Motor neuron (in vitro differentiated cells): Measurements from ENCODE around the gene CENPQ. TPM values are rescaled to one million over a fixed set of nuclear protein-coding genes. Genes with fewer than 3 reads are reported as not detected.

Source experiments
- ATAC-seq, 8 experiments: fragments of 200-7000 bp; cut with Tn5 transposase; replicated peaks in 6 of 8; 2 replicates each; pipeline ENCODE4 v1.8.0; 2021; ENCODE audit warnings: mild to moderate bottlenecking in 8 of 8, moderate library complexity in 8 of 8
- H3K27ac ChIP-seq, 2 donors: fragments of 250-450 bp; sonication (Bioruptor Pico); 2 replicates each; pipeline ENCODE4 v1.9.0; 2021; ENCODE audit warnings: antibody characterized with exemption in 2 of 2, mild to moderate bottlenecking in 2 of 2, moderate library complexity in 1 of 2
- H3K4me1 ChIP-seq, 2 donors: fragments of 250-450 bp; sonication (Bioruptor Pico); replicated peaks in 1 of 2; 2 replicates each; pipeline ENCODE4 v1.6.1; 2021; ENCODE audit warnings: antibody characterized with exemption in 2 of 2, mild to moderate bottlenecking in 2 of 2, moderate library complexity in 1 of 2
- H3K4me3 ChIP-seq, 5 donors: fragments of 250-450 bp; sonication (Bioruptor Pico); 2 replicates each; pipeline ENCODE4 v1.9.0; 2021; ENCODE audit warnings: antibody characterized with exemption in 5 of 5, mild to moderate bottlenecking in 5 of 5, moderate library complexity in 4 of 5
- WGBS, 10 experiments: fragments of 450-650 bp; shearing (Covaris generic); methylation state at CpG; one replicate each; pipeline ENCODE4 v1.0.0; 2022; 5-methylcytosine and 5-hydroxymethylcytosine counted together
- in situ Hi-C, 9 experiments: fragments of 400-800 bp; cut with MboI; loops; one replicate each; pipeline ENCODE4 v1.15.0; 2021; ENCODE audit warnings: low sequenced_read_pairs in 9 of 9, low pct_unique_long_range_greater_than_20kb in 2 of 9; ENCODE audit not compliant: unreplicated experiment in 9 of 9
- total RNA-seq, 8 experiments: library from RNA; unstranded; fragments of 300-600 nt; gene quantifications; 2 replicates each; pipeline versions ENCODE4 v1.2.3 to v1.2.4, GENCODE V29; 2022

CENPQ gene
- total RNA-seq, 8 experiments from 2014 or later, result 1.9 to 12.4 (median 6.1) TPM

- Histone ChIP-seq H3K4me1 (no peaks in the 10 kb centered on the region), H3K27ac (no peak overlapping the region), H3K4me3 (no peak overlapping the region)
- 7 to 100% (median 91%) methylated on average over 1 to 2 of the region's 2 CpGs for WGBS, 10 experiments
- in situ Hi-C loops, result loop anchor here in 1 of 9 experiments (25.0 kb wide), 2 partner anchors 101 to 324 kb away; no protein-coding TSS in a partner anchor
- ATAC-seq, result peak in 1 of 8 experiments; percentile 61
These were observed 50.2 kb downstream of the CENPQ start for GRCh38 chr6:49513153-49513989.

GRCh38 chr6:49514571-49515484 lies 51.7 kb downstream of the CENPQ start:
- no peak overlapping the region for H3K4me3 ChIP-seq
- in situ Hi-C loops, result loop anchor here in 1 of 9 experiments (25.0 kb wide), 2 partner anchors 103 to 322 kb away; no protein-coding TSS in a partner anchor
- no peaks in the 10 kb centered on the region for H3K4me1 ChIP-seq
- ATAC-seq, result peak in 2 of 8 experiments; percentile 29
- 74 to 92% (median 77%) methylated on average over 1 to 7 of the region's 8 CpGs for WGBS, 10 experiments
- no peak overlapping the region for H3K27ac ChIP-seq

DNA sequence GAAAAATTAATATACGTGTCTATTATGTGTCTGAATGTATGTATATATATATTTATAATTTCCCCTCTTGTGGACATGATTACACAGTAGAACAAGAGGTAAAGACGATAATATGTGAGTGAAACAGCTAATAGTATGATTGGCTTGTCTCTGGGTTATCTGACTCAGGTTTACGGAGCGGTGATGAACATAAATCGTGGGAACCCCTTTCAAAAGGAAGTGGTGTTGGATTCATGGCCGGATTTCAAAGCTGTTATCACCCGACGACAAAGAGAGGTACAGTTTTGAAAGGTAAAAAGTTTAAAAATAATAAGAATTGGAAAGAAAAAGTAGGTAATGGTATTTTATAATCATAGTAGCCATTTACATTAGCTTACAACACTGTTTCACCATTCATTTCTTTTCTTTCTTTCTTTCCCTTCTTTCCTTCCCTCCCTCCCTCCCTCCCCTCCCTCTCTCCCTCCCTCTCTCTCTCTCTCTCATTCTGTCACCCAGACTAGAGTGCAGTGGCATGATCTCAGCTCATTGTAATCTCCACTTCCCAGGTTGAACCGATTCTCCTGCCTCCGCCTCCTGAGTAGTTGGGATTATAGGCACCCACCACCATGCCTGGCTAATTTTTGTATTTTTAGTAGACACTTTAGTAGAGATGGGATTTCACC lies 52.4 kb downstream of the CENPQ start:
- WGBS, 10 experiments, result 49 to 94% (median 84%) methylated on average over 5 to 9 of the region's 10 CpGs
- no peak overlapping the region for H3K4me3 ChIP-seq
- in situ Hi-C loops, result loop anchor here in 1 of 9 experiments (25.0 kb wide), 2 partner anchors 103 to 322 kb away; no protein-coding TSS in a partner anchor
- no peaks in the 10 kb centered on the region for H3K4me1 ChIP-seq
- no peak overlapping the region for H3K27ac ChIP-seq
- ATAC-seq, result no peak

GRCh38 chr6:49516147-49516505 lies 53.0 kb downstream of the CENPQ start:
- no peak overlapping the region for H3K27ac ChIP-seq
- H3K4me3 ChIP-seq, result no peak overlapping the region
- H3K4me1 ChIP-seq, result no peaks in the 10 kb centered on the region
- WGBS, 10 experiments, result 0 to 100% (median 80%) methylated on average over 1 to 3 of the region's 4 CpGs; no CpG with 5 or more reads in 5 of the 10 experiments
- no peak for ATAC-seq
- in situ Hi-C loops, result loop anchor here in 1 of 9 experiments (25.0 kb wide), 2 partner anchors 104 to 321 kb away; no protein-coding TSS in a partner anchor

GRCh38 chr6:49517919-49518318 lies 54.7 kb downstream of the CENPQ start:
- in situ Hi-C loops, result loop anchor here in 1 of 9 experiments (25.0 kb wide), 2 partner anchors 106 to 319 kb away; no protein-coding TSS in a partner anchor
- no peaks in the 10 kb centered on the region for H3K4me1 ChIP-seq
- 21 to 100% (median 83%) methylated on average over 1 to 2 of the region's 2 CpGs; no CpG with 5 or more reads in 1 of the 10 experiments for WGBS, 10 experiments
- ATAC-seq, result no peak
- no peak overlapping the region for H3K4me3 ChIP-seq
- H3K27ac ChIP-seq, result no peak overlapping the region

DNA sequence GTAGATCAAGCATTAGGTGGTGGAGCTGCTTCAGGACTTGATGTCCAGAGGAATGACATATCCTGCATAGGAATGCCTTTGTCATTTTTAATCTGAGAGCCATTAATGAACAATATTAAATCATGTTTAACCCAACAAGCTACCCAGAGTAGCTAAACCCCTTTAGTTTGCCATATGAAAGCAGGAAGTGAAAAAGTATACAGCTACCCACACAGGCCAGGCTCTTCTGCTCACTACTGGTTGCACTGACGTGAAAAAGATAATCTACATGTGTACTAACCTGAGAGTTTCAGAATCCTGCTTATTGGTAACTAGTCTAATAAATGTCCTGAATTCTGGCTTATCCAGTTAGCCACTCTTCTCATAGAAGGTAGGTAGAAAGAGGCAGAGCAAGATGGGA lies 56.5 kb downstream of the CENPQ start:
- WGBS, 10 experiments, result 25 to 100% (median 100%) methylated on average over 1 of the region's 1 CpG; no CpG with 5 or more reads in 4 of the 10 experiments
- in situ Hi-C loops, result loop anchor here in 1 of 9 experiments (25.0 kb wide), 2 partner anchors 107 to 318 kb away; no protein-coding TSS in a partner anchor
- H3K4me3 ChIP-seq, result no peak overlapping the region
- no peak for ATAC-seq
- H3K27ac ChIP-seq, result no peak overlapping the region
- no peaks in the 10 kb centered on the region for H3K4me1 ChIP-seq

DNA sequence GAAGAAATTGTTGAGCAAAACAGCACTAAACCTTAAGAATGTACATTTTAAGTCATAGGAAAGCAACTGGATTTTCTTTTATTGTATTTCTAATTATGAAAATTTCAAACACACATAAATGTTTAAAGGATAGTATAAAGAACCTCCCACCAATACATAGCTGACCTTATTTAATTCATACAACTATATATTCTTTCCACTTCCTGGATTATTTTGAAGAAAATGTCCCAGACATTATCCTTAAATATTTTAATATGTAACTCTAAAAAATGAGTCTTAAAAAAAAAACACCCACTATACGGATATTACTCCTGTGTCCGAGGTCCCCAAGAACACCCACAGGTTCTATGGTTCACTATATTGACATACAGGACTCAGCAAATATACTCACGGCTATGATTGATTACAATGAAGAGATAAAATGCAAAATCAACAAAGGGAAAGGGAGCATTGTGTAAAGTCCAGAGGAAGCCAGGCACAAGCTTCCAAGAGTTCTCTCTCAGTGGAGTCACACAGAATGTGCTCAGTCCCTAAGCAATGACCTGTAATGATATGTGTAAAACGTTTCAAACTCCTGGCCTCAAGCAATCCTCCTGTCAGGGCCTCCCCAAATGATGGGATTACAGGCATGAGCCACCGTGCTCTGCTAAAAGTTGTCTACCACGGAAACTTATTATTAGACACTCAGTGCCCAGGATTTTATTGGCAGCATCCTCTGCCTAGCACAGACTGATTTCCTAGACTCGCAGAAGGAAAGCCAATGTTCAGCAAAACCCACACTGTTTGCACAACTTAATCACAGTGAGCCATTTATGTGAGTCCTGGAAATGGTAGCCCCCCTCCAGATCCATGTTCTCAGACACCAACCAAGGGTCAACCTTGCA lies 59.8 kb downstream of the CENPQ start:
- in situ Hi-C loops, result loop anchor here in 1 of 9 experiments (25.0 kb wide), 2 partner anchors 111 to 314 kb away; no protein-coding TSS in a partner anchor
- 59 to 96% (median 75%) methylated on average over 3 to 7 of the region's 7 CpGs; no CpG with 5 or more reads in 1 of the 10 experiments for WGBS, 10 experiments
- H3K4me1 ChIP-seq, result no peaks in the 10 kb centered on the region
- H3K27ac ChIP-seq, result no peak overlapping the region
- peak in 1 of 8 experiments; percentile 24 for ATAC-seq
- H3K4me3 ChIP-seq, result no peak overlapping the region

DNA sequence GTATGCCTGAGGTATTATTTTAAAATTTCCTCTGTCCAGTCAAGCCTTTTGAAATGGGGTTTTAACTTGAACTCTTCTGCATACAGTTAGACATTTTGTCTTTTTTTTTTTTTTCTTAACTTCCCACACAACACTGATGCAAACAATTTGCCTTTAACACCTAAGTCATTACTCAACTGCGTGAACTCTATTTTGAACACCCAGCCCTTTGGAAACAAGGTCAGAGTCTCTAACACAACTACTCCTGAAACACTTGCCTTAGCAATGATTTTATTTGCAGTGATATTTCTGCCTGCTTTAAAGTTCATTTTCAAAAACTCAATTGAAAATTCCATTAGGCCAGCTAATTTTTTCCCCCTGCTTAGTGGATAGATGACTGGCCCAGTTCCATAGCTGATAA lies 60.7 kb downstream of the CENPQ start:
- no peak overlapping the region for H3K4me3 ChIP-seq
- 33 to 100% (median 89%) methylated on average over 1 of the region's 1 CpG; no CpG with 5 or more reads in 1 of the 10 experiments for WGBS, 10 experiments
- in situ Hi-C loops, result loop anchor here in 1 of 9 experiments (25.0 kb wide), 2 partner anchors 112 to 313 kb away; no protein-coding TSS in a partner anchor
- H3K4me1 ChIP-seq, result no peaks in the 10 kb centered on the region
- no peak overlapping the region for H3K27ac ChIP-seq
- no peak for ATAC-seq

DNA sequence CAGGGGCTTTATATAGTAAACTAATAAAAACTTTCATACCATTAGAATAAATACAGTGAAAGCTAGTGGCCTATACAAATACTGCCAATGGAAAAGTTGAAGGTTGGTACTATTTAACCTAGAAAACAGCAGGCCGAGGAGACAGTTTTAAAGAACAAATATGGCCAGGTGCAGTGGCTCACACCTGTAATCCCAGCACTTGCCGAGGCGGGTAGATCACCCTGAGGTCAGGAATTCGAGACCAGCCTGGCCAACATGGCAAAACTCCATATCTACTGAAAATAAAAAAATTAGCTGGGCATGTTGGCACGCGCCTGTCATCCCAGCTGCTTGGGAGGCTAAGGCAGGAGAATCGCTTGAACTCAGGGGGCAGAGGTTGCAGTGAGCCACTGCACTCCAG lies 61.4 kb downstream of the CENPQ start:
- H3K27ac ChIP-seq, result no peak overlapping the region
- H3K4me1 ChIP-seq, result no peaks in the 10 kb centered on the region
- WGBS, 10 experiments, result 44 to 97% (median 86%) methylated on average over 1 to 7 of the region's 7 CpGs; no CpG with 5 or more reads in 2 of the 10 experiments
- H3K4me3 ChIP-seq, result no peak overlapping the region
- ATAC-seq, result no peak
- in situ Hi-C loops, result loop anchor here in 1 of 9 experiments (25.0 kb wide), 2 partner anchors 112 to 313 kb away; no protein-coding TSS in a partner anchor

GRCh38 chr6:49526598-49526997 lies 63.4 kb downstream of the CENPQ start:
- Histone ChIP-seq H3K4me1 (no peaks in the 10 kb centered on the region), H3K27ac (no peak overlapping the region), H3K4me3 (no peak overlapping the region)
- 20 to 98% (median 83%) methylated on average over 1 to 6 of the region's 12 CpGs; no CpG with 5 or more reads in 2 of the 10 experiments for WGBS, 10 experiments
- no peak for ATAC-seq
- in situ Hi-C loops, result loop anchor here in 2 of 9 experiments (25.0 kb wide), 2 partner anchors 311 to 336 kb away; partner anchors contain the start of gene CRISP1 (in 1 of the 2)

- peak in 3 of 8 experiments; percentile 30 to 72 (median 67) for ATAC-seq
- Histone ChIP-seq H3K4me3 (no peak overlapping the region), H3K4me1 (no peaks in the 10 kb centered on the region), H3K27ac (no peak overlapping the region)
- in situ Hi-C loops, result loop anchor here in 2 of 9 experiments (25.0 kb wide), 2 partner anchors 310 to 335 kb away; partner anchors contain the start of gene CRISP1 (in 1 of the 2)
- WGBS, 10 experiments, result 0 to 43% (median 0%) methylated on average over 1 of the region's 1 CpG; no CpG with 5 or more reads in 3 of the 10 experiments
These were observed 64.2 kb downstream of the CENPQ start for GRCh38 chr6:49527320-49527719.
